PC-9 (cell line): ENCODE measurements around the gene SPRTN.

Source experiments
- CTCF ChIP-seq: fragments of 200-600 bp; sonication (generic); conservative IDR thresholded peaks from 2 replicates; pipeline ENCODE4 v1.6.1; 2017; ENCODE audit warnings: mixed run types, antibody characterized with exemption, mild to moderate bottlenecking, moderate library complexity
- EZH2 ChIP-seq: fragments of 200-600 bp; sonication (generic); IDR thresholded peaks from 2 replicates; pipeline ENCODE4 v1.8.0; 2017; ENCODE audit warnings: antibody characterized with exemption, low read depth

- TF ChIP-seq CTCF: no peak
- TF ChIP-seq EZH2: no peak
Observed at GRCh38 chr1:231332761-231333160, 5.3 kb upstream of the SPRTN start.
